CD4-positive, CD25-positive, alpha-beta regulatory T cell (primary cell): Measurements from ENCODE around the gene HLCS. TPM values are rescaled to one million over a fixed set of nuclear protein-coding genes. Genes with fewer than 3 reads are reported as not detected.

Experiments
- ATAC-seq, 2 donors: fragments of 150-1000 bp; cut with Tn5 transposase; one replicate each; pipeline ENCODE4 v1.10.0; 2021; ENCODE audit warnings: low read depth in 2 of 2, moderate number of reproducible peaks in 2 of 2, moderate library complexity in 1 of 2
- DNase-seq, 3 donors: peaks; one replicate each; pipeline versions ENCODE4 v3.0.0 to v3.0.0-alpha.2; 2012 to 2022; ENCODE audit warnings: mixed read lengths in 1 of 3
- H3K27ac ChIP-seq: one replicate; pipeline ENCODE4 v1.7.0; 2013; ENCODE audit warnings: mild to moderate bottlenecking, low read length; ENCODE audit not compliant: insufficient read depth, poor library complexity, severe bottlenecking
- H3K27me3 ChIP-seq: one replicate; pipeline ENCODE4 v1.7.0; 2013; ENCODE audit warnings: low read length; ENCODE audit not compliant: control insufficient read depth, insufficient read depth
- H3K36me3 ChIP-seq: one replicate; pipeline ENCODE4 v1.7.0; 2013; ENCODE audit warnings: mild to moderate bottlenecking, low read length, moderate library complexity; ENCODE audit not compliant: control insufficient read depth, insufficient read depth
- H3K4me1 ChIP-seq: 2 replicates; pipeline ENCODE4 v1.7.0; 2013; ENCODE audit warnings: mild to moderate bottlenecking, low read length; ENCODE audit not compliant: insufficient read depth, control insufficient read depth, poor library complexity, severe bottlenecking
- H3K4me3 ChIP-seq: one replicate; pipeline ENCODE4 v1.7.0; 2013; ENCODE audit warnings: low read depth, mild to moderate bottlenecking, low read length, moderate library complexity
- H3K9me3 ChIP-seq, 2 experiments: 1 replicate in 1 of 2; 2 replicates in 1 of 2; pipeline ENCODE4 v1.7.0; 2013; ENCODE audit warnings: low read length in 2 of 2, mild to moderate bottlenecking in 1 of 2, moderate library complexity in 1 of 2; ENCODE audit not compliant: control insufficient read depth in 2 of 2
- H3K27ac Mint-ChIP-seq, 3 donors: one replicate each; pipeline ENCODE4 v1.8.0; 2020 to 2022; ENCODE audit warnings: mild to moderate bottlenecking in 3 of 3, mixed read lengths in 3 of 3, moderate library complexity in 2 of 3
- H3K27me3 Mint-ChIP-seq: one replicate; pipeline ENCODE4 v1.8.0; 2022; ENCODE audit warnings: mild to moderate bottlenecking, mixed read lengths
- H3K36me3 Mint-ChIP-seq: one replicate; pipeline ENCODE4 v1.8.0; 2020; ENCODE audit warnings: mixed read lengths
- H3K4me1 Mint-ChIP-seq, 4 donors: one replicate each; pipeline ENCODE4 v1.8.0; 2020 to 2022; ENCODE audit warnings: mixed read lengths in 4 of 4, mild to moderate bottlenecking in 1 of 4
- H3K4me3 Mint-ChIP-seq, 4 donors: one replicate each; pipeline ENCODE4 v1.8.0; 2020 to 2022; ENCODE audit warnings: mild to moderate bottlenecking in 4 of 4, mixed read lengths in 4 of 4, moderate library complexity in 3 of 4
- H3K9me3 Mint-ChIP-seq, 7 donors: one replicate each; pipeline ENCODE4 v1.8.0; 2020 to 2022; ENCODE audit warnings: mixed read lengths in 7 of 7, mild to moderate bottlenecking in 3 of 7, moderate library complexity in 2 of 7
- polyA plus RNA-seq, 4 donors: library from polyadenylated mRNA; unstranded; fragments of 300-500 nt; fragmentation: Illumina TruSeq; gene quantifications; one replicate each; pipeline ENCODE4 v1.2.3, GENCODE V29; 2021
- total RNA-seq: library from RNA; stranded (reverse); gene quantifications from one replicate; pipeline ENCODE4 v1.2.3, GENCODE V29; 2022

The HLCS gene
- total and polyA plus RNA-seq, 5 donors from 2014 or later = 5.2 to 13.6 (median 11.0) TPM

GRCh38 chr21:36936361-36937135 is 29.9 kb downstream of the HLCS start:
- Mint-ChIP-seq H3K27me3 (no peaks in the 10 kb centered on the region), H3K9me3 (no peaks in the 10 kb centered on the region), H3K27ac (no peak overlapping the region), H3K4me3 (no peak overlapping the region), H3K36me3 (peaks cover 35% of the 10 kb centered on the region), H3K4me1 (peaks cover 0 to 4% (median 0%) of the 10 kb centered on the region in 4 donors)
- ATAC-seq (no peak), DNase-seq (no peak)
- Histone ChIP-seq H3K4me1 (no peaks in the 10 kb centered on the region), H3K9me3 (no peaks in the 10 kb centered on the region), H3K27me3 (no peaks in the 10 kb centered on the region), H3K27ac (no peak overlapping the region), H3K4me3 (no peak overlapping the region), H3K36me3 (peaks cover 19% of the 10 kb centered on the region)

GRCh38 chr21:36934864-36935420 is 31.5 kb downstream of the HLCS start:
- Mint-ChIP-seq H3K36me3 (peaks cover 37% of the 10 kb centered on the region), H3K4me3 (no peak overlapping the region), H3K9me3 (no peaks in the 10 kb centered on the region), H3K27me3 (no peaks in the 10 kb centered on the region), H3K4me1 (peaks cover 0 to 4% (median 0%) of the 10 kb centered on the region in 4 donors), H3K27ac (peak overlapping the region; percentile 25 to 33 (median 28))
- Histone ChIP-seq H3K36me3 (peaks cover 19% of the 10 kb centered on the region), H3K27ac (no peak overlapping the region), H3K27me3 (no peaks in the 10 kb centered on the region), H3K9me3 (no peaks in the 10 kb centered on the region), H3K4me3 (no peak overlapping the region), H3K4me1 (no peaks in the 10 kb centered on the region)
- ATAC-seq = no peak
- no peak for DNase-seq

DNA sequence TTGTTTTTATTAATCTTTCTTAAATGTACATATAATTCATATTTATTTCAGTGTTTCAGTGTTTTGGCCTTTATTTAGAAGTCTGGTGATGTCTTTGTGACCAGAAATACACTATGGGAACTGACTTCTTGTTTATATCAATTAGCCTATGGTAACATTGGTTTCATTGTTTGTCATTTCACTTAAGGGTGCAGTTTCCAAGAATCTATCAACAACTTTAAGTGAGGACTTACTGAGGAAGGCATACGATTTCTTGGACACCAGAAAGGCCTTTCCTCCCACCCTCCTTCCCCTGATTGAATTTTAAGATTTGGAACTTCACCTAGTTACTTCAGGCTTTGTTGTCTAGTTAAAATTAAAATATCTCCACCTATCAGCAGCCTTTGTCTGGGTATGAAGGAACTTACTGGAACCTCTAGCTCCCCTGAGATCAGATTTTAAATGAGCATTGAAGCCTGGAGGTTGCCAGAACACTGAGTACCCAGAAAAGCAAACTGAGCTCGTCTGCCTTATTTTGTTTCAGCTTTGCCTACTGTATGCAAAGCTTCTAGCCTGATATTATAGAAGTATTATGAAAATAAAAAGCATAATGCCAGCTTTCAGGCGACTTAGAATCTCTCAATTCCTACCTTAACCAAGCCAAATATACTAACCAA is 34.2 kb downstream of the HLCS start:
- no peaks in the 10 kb centered on the region for H3K9me3 Mint-ChIP-seq
- peak overlapping the region in 1 of 3 donors; percentile 11 for H3K27ac Mint-ChIP-seq
- Histone ChIP-seq H3K27me3 (no peaks in the 10 kb centered on the region), H3K9me3 (no peaks in the 10 kb centered on the region), H3K36me3 (peaks cover 14% of the 10 kb centered on the region), H3K27ac (no peak overlapping the region), H3K4me3 (no peak overlapping the region), H3K4me1 (no peaks in the 10 kb centered on the region)
- DNase-seq (no peak), ATAC-seq (no peak)
- H3K4me1 Mint-ChIP-seq = peaks cover 0 to 4% (median 0%) of the 10 kb centered on the region in 4 donors
- peaks cover 40% of the 10 kb centered on the region for H3K36me3 Mint-ChIP-seq
- H3K4me3 Mint-ChIP-seq = no peak overlapping the region
- no peaks in the 10 kb centered on the region for H3K27me3 Mint-ChIP-seq

- Mint-ChIP-seq H3K9me3 (no peaks in the 10 kb centered on the region), H3K4me1 (no peaks in the 10 kb centered on the region), H3K27me3 (no peaks in the 10 kb centered on the region), H3K4me3 (no peak overlapping the region), H3K27ac (no peak overlapping the region), H3K36me3 (peaks cover 20% of the 10 kb centered on the region)
- H3K4me1 ChIP-seq = no peaks in the 10 kb centered on the region
- DNase-seq (no peak), ATAC-seq (no peak)
- H3K36me3 ChIP-seq = peaks cover 9% of the 10 kb centered on the region
- no peaks in the 10 kb centered on the region for H3K9me3 ChIP-seq
- no peak overlapping the region for H3K27ac ChIP-seq
- no peaks in the 10 kb centered on the region for H3K27me3 ChIP-seq
- no peak overlapping the region for H3K4me3 ChIP-seq
These were observed 36.8 kb downstream of the HLCS start for GRCh38 chr21:36929622-36930021.

- Histone ChIP-seq H3K9me3 (no peaks in the 10 kb centered on the region), H3K4me1 (no peaks in the 10 kb centered on the region), H3K27ac (no peak overlapping the region), H3K36me3 (peaks cover 6% of the 10 kb centered on the region), H3K4me3 (no peak overlapping the region), H3K27me3 (no peaks in the 10 kb centered on the region)
- DNase-seq = no peak
- Mint-ChIP-seq H3K4me3 (no peak overlapping the region), H3K27ac (no peak overlapping the region), H3K36me3 (peaks cover 17% of the 10 kb centered on the region), H3K27me3 (no peaks in the 10 kb centered on the region), H3K9me3 (no peaks in the 10 kb centered on the region), H3K4me1 (peaks cover 0 to under 1% (median 0%) of the 10 kb centered on the region in 4 donors)
- ATAC-seq = no peak
These were observed 37.5 kb downstream of the HLCS start for GRCh38 chr21:36928960-36929359.

DNA sequence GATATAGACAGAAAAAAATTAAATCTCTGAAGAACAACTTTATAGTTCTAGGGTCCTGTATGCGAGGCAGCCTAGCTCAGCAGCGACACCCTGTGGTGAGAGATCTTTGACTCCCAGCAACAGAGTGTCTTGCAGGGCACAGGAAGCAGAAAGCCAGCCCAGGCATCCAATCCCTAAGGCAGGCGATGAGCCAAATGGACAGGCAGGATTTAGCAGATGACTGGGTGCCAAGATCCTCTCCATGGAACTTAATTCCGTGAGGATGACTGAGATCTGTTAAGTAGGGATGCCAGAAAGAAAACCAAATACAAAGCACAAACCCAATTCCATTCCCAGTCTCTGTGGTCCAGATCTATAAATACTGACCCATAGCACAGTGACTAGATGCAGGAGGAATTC is 38.8 kb downstream of the HLCS start:
- Mint-ChIP-seq H3K27me3 (no peaks in the 10 kb centered on the region), H3K27ac (no peak overlapping the region), H3K36me3 (peaks cover 13% of the 10 kb centered on the region), H3K9me3 (no peaks in the 10 kb centered on the region), H3K4me3 (no peak overlapping the region), H3K4me1 (peaks cover 0 to 7% (median 3%) of the 10 kb centered on the region in 4 donors)
- peaks cover 3% of the 10 kb centered on the region for H3K36me3 ChIP-seq
- H3K27ac ChIP-seq = no peak overlapping the region
- H3K27me3 ChIP-seq = no peaks in the 10 kb centered on the region
- ATAC-seq (peak in 1 of 2 donors; percentile 48), DNase-seq (peak; percentile 48 to 78 (median 49))
- no peaks in the 10 kb centered on the region for H3K4me1 ChIP-seq
- no peaks in the 10 kb centered on the region for H3K9me3 ChIP-seq
- no peak overlapping the region for H3K4me3 ChIP-seq

- DNase-seq (no peak), ATAC-seq (no peak)
- Histone ChIP-seq H3K36me3 (peaks cover 3% of the 10 kb centered on the region), H3K27ac (no peak overlapping the region), H3K9me3 (no peaks in the 10 kb centered on the region), H3K27me3 (no peaks in the 10 kb centered on the region), H3K4me1 (no peaks in the 10 kb centered on the region), H3K4me3 (no peak overlapping the region)
- no peak overlapping the region for H3K27ac Mint-ChIP-seq
- no peak overlapping the region for H3K4me3 Mint-ChIP-seq
- H3K4me1 Mint-ChIP-seq = peaks cover 0 to 7% (median 3%) of the 10 kb centered on the region in 4 donors
- H3K36me3 Mint-ChIP-seq = peaks cover 13% of the 10 kb centered on the region
- H3K27me3 Mint-ChIP-seq = no peaks in the 10 kb centered on the region
- no peaks in the 10 kb centered on the region for H3K9me3 Mint-ChIP-seq
These were observed 39.3 kb downstream of the HLCS start for GRCh38 chr21:36926989-36927718.
